ENCODE data around the gene TCL1B.
"Not testable (repeated sequence)": the region's sequence is repeated elsewhere in the genome, so short reads cannot be mapped to it uniquely, and the experiment has no call there.

TCL1B gene

DNA sequence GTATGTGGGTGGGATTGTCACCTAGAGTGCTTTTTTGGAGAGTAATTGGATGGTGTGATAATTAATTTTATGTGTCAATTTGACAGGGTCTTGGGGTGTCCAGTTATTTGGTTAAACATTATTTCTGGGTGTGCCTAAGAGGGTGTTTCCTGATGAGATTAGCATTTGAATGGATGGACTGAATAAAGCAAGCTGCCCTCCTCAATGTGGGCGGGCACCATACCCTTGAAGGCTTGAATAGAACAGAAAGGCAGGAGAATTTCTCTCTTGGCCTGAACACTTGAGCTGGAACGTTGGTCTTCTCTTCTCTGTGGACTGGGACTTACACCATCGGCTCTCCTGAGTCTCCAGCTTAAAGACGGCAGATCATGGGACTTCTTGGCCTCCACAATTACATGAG is 28.8 kb upstream of the TCL1B start:
- Histone ChIP-seq H3K27ac (ENCODE audit: low read depth, low read length) (no peak overlapping the region), H3K4me3 (ENCODE audit: low read depth, low read length) (no peak overlapping the region), H3K27me3 (ENCODE audit: insufficient read depth, low read length) (no peaks in the 10 kb centered on the region), H2AFZ (ENCODE audit: low read length, unreplicated experiment) (no peak overlapping the region), H3K36me3 (ENCODE audit: insufficient read depth, low read length) (no peaks in the 10 kb centered on the region), H3K4me1 (ENCODE audit: control insufficient read depth, insufficient read depth, low read length, unreplicated experiment) (no peaks in the 10 kb centered on the region), H3K79me2 (ENCODE audit: control insufficient read depth, insufficient read depth, low read length, unreplicated experiment) (no peaks in the 10 kb centered on the region)

GRCh38 chr14:95659293-95659989 is 26.8 kb upstream of the TCL1B start:
- Histone ChIP-seq H3K27ac (ENCODE audit: low read depth, low read length) (no peak overlapping the region), H3K27me3 (ENCODE audit: insufficient read depth, low read length) (no peaks in the 10 kb centered on the region), H3K4me3 (ENCODE audit: low read depth, low read length) (no peak overlapping the region), H2AFZ (ENCODE audit: low read length, unreplicated experiment) (no peak overlapping the region), H3K4me1 (ENCODE audit: control insufficient read depth, insufficient read depth, low read length, unreplicated experiment) (no peaks in the 10 kb centered on the region), H3K36me3 (ENCODE audit: insufficient read depth, low read length) (no peaks in the 10 kb centered on the region), H3K79me2 (ENCODE audit: control insufficient read depth, insufficient read depth, low read length, unreplicated experiment) (no peaks in the 10 kb centered on the region)

DNA sequence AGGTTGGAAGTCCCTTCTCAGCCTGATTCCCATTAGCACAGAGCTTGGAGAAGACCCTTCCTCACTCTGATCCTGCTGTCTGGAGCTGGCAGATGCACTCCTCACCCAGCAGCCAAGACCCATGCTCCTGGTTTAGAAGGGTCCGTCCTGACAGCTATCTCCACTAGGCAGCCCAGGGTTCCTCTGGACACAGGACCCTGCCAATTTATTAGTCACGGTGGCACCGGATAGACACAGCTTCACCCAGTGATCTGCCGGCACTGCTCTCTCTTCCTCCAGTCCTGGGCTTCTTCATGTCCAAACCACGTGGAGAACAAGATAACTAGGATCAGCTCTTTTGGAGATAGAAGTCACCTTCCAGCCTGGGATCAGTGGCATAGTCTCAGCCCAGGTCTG is 26.2 kb upstream of the TCL1B start:
- Histone ChIP-seq H2AFZ (ENCODE audit: low read length, unreplicated experiment) (no peak overlapping the region), H3K4me3 (ENCODE audit: low read depth, low read length) (no peak overlapping the region), H3K79me2 (ENCODE audit: control insufficient read depth, insufficient read depth, low read length, unreplicated experiment) (no peaks in the 10 kb centered on the region), H3K36me3 (ENCODE audit: insufficient read depth, low read length) (no peaks in the 10 kb centered on the region), H3K27ac (ENCODE audit: low read depth, low read length) (no peak overlapping the region), H3K27me3 (ENCODE audit: insufficient read depth, low read length) (no peaks in the 10 kb centered on the region), H3K4me1 (ENCODE audit: control insufficient read depth, insufficient read depth, low read length, unreplicated experiment) (no peaks in the 10 kb centered on the region)

- H3K36me3 ChIP-seq (ENCODE audit: insufficient read depth, low read length), result no peaks in the 10 kb centered on the region
- H3K27ac ChIP-seq (ENCODE audit: low read depth, low read length), result no peak overlapping the region
- H3K4me1 ChIP-seq (ENCODE audit: control insufficient read depth, insufficient read depth, low read length, unreplicated experiment), result no peaks in the 10 kb centered on the region
- H3K27me3 ChIP-seq (ENCODE audit: insufficient read depth, low read length), result no peaks in the 10 kb centered on the region
- no peak overlapping the region for H3K4me3 ChIP-seq (ENCODE audit: low read depth, low read length)
- no peaks in the 10 kb centered on the region for H3K79me2 ChIP-seq (ENCODE audit: control insufficient read depth, insufficient read depth, low read length, unreplicated experiment)
- H2AFZ ChIP-seq (ENCODE audit: low read length, unreplicated experiment), result no peak overlapping the region
Measured at GRCh38 chr14:95660651-95661515, 25.3 kb upstream of the TCL1B start.

DNA sequence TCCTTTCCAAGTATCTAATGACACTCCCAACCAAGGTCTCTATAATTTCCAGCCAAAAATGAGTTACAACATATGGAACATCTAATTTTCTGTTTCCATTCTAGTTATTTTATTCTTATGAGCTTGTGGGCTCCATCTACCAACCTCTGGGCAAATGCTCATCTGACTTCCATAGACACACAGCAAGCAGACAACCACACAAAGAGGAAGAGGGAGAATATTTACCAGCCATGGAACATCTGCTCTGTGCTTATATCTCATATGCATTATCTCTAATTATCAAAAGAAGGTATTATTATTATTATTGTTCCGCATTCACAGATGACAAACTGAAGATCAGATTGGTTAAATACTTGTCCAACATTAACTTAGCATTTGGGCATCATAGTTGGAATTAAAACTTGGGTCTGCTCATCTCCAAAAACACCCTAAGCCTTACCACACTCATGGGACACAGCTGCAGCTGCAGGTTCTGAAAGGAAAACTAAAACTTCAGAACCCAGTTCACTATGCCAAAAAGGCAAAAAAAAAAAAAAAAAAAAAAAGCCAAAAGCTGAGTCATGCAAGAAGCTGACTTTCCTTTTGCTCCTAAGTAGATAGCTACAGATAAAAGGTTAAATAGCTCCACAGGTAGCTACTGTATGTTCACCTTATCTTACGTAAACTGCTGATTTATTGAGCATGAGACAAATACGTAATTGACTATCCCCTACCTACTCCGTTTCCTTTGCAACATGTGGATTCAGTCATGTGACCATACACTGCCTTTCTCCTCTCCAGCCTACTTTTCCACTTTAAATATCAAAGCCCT is 23.6 kb upstream of the TCL1B start:
- H3K79me2 ChIP-seq (ENCODE audit: control insufficient read depth, insufficient read depth, low read length, unreplicated experiment), result no peaks in the 10 kb centered on the region
- H2AFZ ChIP-seq (ENCODE audit: low read length, unreplicated experiment), result no peak overlapping the region
- H3K27ac ChIP-seq (ENCODE audit: low read depth, low read length), result no peak overlapping the region
- H3K4me3 ChIP-seq (ENCODE audit: low read depth, low read length), result no peak overlapping the region
- H3K4me1 ChIP-seq (ENCODE audit: control insufficient read depth, insufficient read depth, low read length, unreplicated experiment), result no peaks in the 10 kb centered on the region
- no peaks in the 10 kb centered on the region; the same call in 1 of the 2 replicates for H3K27me3 ChIP-seq (ENCODE audit: insufficient read depth, low read length)
- no peaks in the 10 kb centered on the region for H3K36me3 ChIP-seq (ENCODE audit: insufficient read depth, low read length)

- Histone ChIP-seq H3K36me3 (ENCODE audit: insufficient read depth, low read length) (no peaks in the 10 kb centered on the region), H3K4me1 (ENCODE audit: control insufficient read depth, insufficient read depth, low read length, unreplicated experiment) (no peaks in the 10 kb centered on the region), H3K27ac (ENCODE audit: low read depth, low read length) (no peak overlapping the region), H3K4me3 (ENCODE audit: low read depth, low read length) (no peak overlapping the region), H3K79me2 (ENCODE audit: control insufficient read depth, insufficient read depth, low read length, unreplicated experiment) (no peaks in the 10 kb centered on the region), H2AFZ (ENCODE audit: low read length, unreplicated experiment) (no peak overlapping the region), H3K27me3 (ENCODE audit: insufficient read depth, low read length) (no peaks in the 10 kb centered on the region; the same call in 1 of the 2 replicates)
Measured at GRCh38 chr14:95663226-95663797, 22.9 kb upstream of the TCL1B start.

GRCh38 chr14:95664066-95664465 is 22.2 kb upstream of the TCL1B start:
- no peak overlapping the region for H2AFZ ChIP-seq (ENCODE audit: low read length, unreplicated experiment)
- no peaks in the 10 kb centered on the region for H3K36me3 ChIP-seq (ENCODE audit: insufficient read depth, low read length)
- H3K4me1 ChIP-seq (ENCODE audit: control insufficient read depth, insufficient read depth, low read length, unreplicated experiment), result no peaks in the 10 kb centered on the region

DNA sequence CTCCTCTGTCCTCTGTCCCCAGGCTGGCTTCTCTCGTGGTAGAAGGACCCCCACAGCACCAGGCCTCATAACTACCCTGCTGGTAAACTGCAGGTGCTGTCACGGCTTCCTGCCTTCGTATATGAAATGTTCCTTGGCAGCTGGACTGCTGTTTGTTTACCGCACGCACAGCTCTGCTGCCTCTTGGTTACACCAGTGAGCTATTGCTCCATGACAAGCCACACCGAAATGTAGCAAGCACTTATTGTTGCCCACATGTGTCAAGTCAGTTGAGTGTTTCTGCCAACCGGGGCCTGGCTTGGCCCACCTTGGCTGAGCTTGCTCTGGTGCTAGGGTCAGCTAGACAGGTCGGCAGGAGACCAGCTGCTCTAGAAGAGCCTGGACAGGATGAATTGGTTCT is 21.7 kb upstream of the TCL1B start:
- Histone ChIP-seq H2AFZ (ENCODE audit: low read length, unreplicated experiment) (no peak overlapping the region), H3K27me3 (ENCODE audit: insufficient read depth, low read length) (peaks cover 6% of the 10 kb centered on the region; the same call in 1 of the 2 replicates), H3K79me2 (ENCODE audit: control insufficient read depth, insufficient read depth, low read length, unreplicated experiment) (no peaks in the 10 kb centered on the region), H3K4me1 (ENCODE audit: control insufficient read depth, insufficient read depth, low read length, unreplicated experiment) (no peaks in the 10 kb centered on the region), H3K4me3 (ENCODE audit: low read depth, low read length) (no peak overlapping the region), H3K27ac (ENCODE audit: low read depth, low read length) (no peak overlapping the region), H3K36me3 (ENCODE audit: insufficient read depth, low read length) (no peaks in the 10 kb centered on the region)

More at GRCh38 chr14:95664066-95664465, 22.2 kb upstream of the TCL1B start:
- Histone ChIP-seq H3K27me3 (ENCODE audit: insufficient read depth, low read length) (peaks cover 4% of the 10 kb centered on the region; the same call in 1 of the 2 replicates), H3K27ac (ENCODE audit: low read depth, low read length) (no peak overlapping the region), H3K79me2 (ENCODE audit: control insufficient read depth, insufficient read depth, low read length, unreplicated experiment) (no peaks in the 10 kb centered on the region), H3K4me3 (ENCODE audit: low read depth, low read length) (no peak overlapping the region)

DNA sequence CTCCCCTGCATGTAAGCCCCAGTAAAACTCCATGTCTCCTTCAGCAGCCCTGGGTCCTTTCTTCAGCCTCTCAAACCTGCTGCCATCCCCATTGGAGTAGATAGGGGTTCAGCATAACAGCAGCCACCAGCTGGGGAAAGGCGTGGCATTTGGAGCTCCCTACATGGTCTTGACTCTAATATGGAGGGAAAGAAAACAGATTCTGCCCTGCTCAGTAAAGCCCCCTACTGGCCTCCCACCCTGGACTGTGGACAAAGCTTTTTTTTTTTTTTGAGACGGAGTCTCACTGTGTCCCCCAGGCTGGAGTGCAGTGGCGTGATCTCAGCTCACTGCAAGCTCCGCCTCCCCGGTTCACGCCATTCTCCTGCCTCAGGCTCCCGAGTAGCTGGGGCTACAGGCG is 20.7 kb upstream of the TCL1B start:
- H3K79me2 ChIP-seq (ENCODE audit: control insufficient read depth, insufficient read depth, low read length, unreplicated experiment); H3K36me3 ChIP-seq (ENCODE audit: insufficient read depth, low read length); H3K27ac ChIP-seq (ENCODE audit: low read depth, low read length); H2AFZ ChIP-seq (ENCODE audit: low read length, unreplicated experiment); H3K4me3 ChIP-seq (ENCODE audit: low read depth, low read length); H3K4me1 ChIP-seq (ENCODE audit: control insufficient read depth, insufficient read depth, low read length, unreplicated experiment): not testable (repeated sequence)
- H3K27me3 ChIP-seq (ENCODE audit: insufficient read depth, low read length), result peaks cover 15% of the 10 kb centered on the region

DNA sequence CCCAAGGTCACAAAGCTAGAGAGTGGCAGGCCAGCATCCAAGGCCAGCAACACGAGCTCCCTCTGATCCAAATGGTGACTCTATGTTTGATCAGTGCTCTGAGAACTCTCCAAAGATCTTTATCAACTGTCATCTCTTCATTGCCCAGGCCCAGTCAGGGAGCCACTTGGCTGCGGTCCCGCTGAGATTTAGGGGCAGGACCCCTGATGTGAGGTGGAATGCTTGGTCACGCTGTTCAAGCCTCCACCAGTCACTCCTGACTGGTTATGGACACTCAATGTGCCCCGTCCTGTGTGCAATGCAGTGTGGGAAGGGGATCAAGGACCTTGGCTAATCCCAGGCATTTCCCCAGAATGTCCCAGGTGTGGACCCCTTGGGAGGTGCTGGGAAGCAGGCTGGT is 19.8 kb upstream of the TCL1B start:
- no peaks in the 10 kb centered on the region for H3K79me2 ChIP-seq (ENCODE audit: control insufficient read depth, insufficient read depth, low read length, unreplicated experiment)
- no peak overlapping the region for H2AFZ ChIP-seq (ENCODE audit: low read length, unreplicated experiment)
- no peak overlapping the region for H3K4me3 ChIP-seq (ENCODE audit: low read depth, low read length)
- H3K36me3 ChIP-seq (ENCODE audit: insufficient read depth, low read length), result no peaks in the 10 kb centered on the region
- peaks cover 24% of the 10 kb centered on the region for H3K27me3 ChIP-seq (ENCODE audit: insufficient read depth, low read length)
- no peak overlapping the region for H3K27ac ChIP-seq (ENCODE audit: low read depth, low read length)
- no peaks in the 10 kb centered on the region for H3K4me1 ChIP-seq (ENCODE audit: control insufficient read depth, insufficient read depth, low read length, unreplicated experiment)
